GM10248 (cell line): ENCODE data around the gene FLG2.

Experiments used
- CTCF ChIA-PET: fragments of 300-600 bp; sonication (Branson Sonifier 250); formaldehyde crosslinking; extraction: SDS; loops from one replicate; lab custom pipeline; 2021; ENCODE audit warnings: antibody characterized with exemption; lab: Yijun Ruan, JAX
- POLR2A ChIA-PET: fragments of 350-650 bp; sonication (Branson Sonifier 250); formaldehyde crosslinking; extraction: SDS; loops from one replicate; lab custom pipeline; 2020; ENCODE audit warnings: antibody characterized with exemption; lab: Yijun Ruan, JAX
- DNase-seq: peaks from one replicate; pipeline ENCODE4 v3.0.0; 2012; ENCODE audit errors: extremely low spot score
- CTCF ChIP-seq: IDR thresholded peaks from 2 replicates; pipeline ENCODE4 v1.5.1; 2012; ENCODE audit warnings: mild to moderate bottlenecking, low read depth; ENCODE audit errors: extremely low read depth, missing control alignments, control extremely low read depth

Gene FLG2

GRCh38 chr1:152388889-152389288, 29.1 kb upstream of the FLG2 start:
- DNase-seq: no peak
- no peak for TF ChIP-seq CTCF
- ChIA-PET POLR2A (no interaction called here), CTCF (interaction anchor here (0.9 to 2.0 kb wide), 2 partner anchors 11 to 52 kb away, joined by 3 to 7 read pairs; no protein-coding TSS in a partner anchor)

DNA sequence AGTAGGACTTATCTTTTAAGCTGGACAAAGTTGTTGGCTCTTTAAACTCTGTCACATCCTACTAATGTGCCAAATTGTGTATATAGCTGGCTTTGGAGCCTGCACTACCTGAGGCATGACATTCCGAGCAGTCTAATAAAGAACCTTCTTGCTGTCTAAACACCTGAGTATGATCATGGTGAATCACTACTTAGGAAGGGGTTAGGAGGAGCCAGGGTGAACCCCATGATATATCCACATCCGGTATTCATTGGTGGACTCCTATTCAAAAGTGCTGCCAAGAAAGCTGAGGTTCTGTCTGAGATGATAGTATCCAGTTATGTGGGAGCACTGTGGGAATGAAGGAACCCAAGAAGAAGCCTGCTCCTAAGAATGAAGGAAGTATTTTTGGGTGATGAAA, 27.1 kb upstream of the FLG2 start:
- DNase-seq: no peak
- CTCF ChIA-PET: interaction anchor here (1.8 kb wide), 1 partner anchor 11 kb away, joined by 5 read pairs; no protein-coding TSS in a partner anchor
- POLR2A ChIA-PET: no interaction called here
- no peak for TF ChIP-seq CTCF

- no peak for TF ChIP-seq CTCF
- CTCF ChIA-PET: no interaction called here
- POLR2A ChIA-PET: no interaction called here
- no peak for DNase-seq
Measured at GRCh38 chr1:152380932-152381331, 21.1 kb upstream of the FLG2 start.

GRCh38 chr1:152374451-152374850, 14.6 kb upstream of the FLG2 start:
- ChIA-PET CTCF (interaction anchor here (2.3 kb wide), 1 partner anchor 11 kb away, joined by 8 read pairs; no protein-coding TSS in a partner anchor), POLR2A (no interaction called here)
- TF ChIP-seq CTCF: no peak
- DNase-seq: no peak

GRCh38 chr1:152372672-152373071, 12.9 kb upstream of the FLG2 start:
- ChIA-PET POLR2A (no interaction called here), CTCF (interaction anchor here (1.4 kb wide), 1 partner anchor 25 kb away, joined by 3 read pairs; no protein-coding TSS in a partner anchor)
- DNase-seq: no peak

GRCh38 chr1:152367436-152367835, 7.6 kb upstream of the FLG2 start:
- CTCF ChIA-PET: interaction anchor here (0.6 to 1.5 kb wide), 3 partner anchors 9 to 178 kb away, joined by 3 to 5 read pairs (median 3); no protein-coding TSS in a partner anchor
- POLR2A ChIA-PET: no interaction called here
- DNase-seq: no peak
- no peak for TF ChIP-seq CTCF

More at GRCh38 chr1:152372672-152373071, 12.9 kb upstream of the FLG2 start:
- no peak for TF ChIP-seq CTCF

- DNase-seq: no peak
- ChIA-PET CTCF (interaction anchor here (1.2 kb wide), 1 partner anchor 9 kb away, joined by 6 read pairs; no protein-coding TSS in a partner anchor), POLR2A (no interaction called here)
- TF ChIP-seq CTCF: no peak
Measured at GRCh38 chr1:152356736-152357135, 3.1 kb downstream of the FLG2 start.
